GM19372 (cell line): Measurements from ENCODE around the gene SNX6.
"Not testable (repeated sequence)": the region's sequence is repeated elsewhere in the genome, so short reads cannot be mapped to it uniquely, and the experiment has no call there.

Source experiments
- ATAC-seq: cut with Tn5 transposase; IDR thresholded peaks from one replicate; pipeline ENCODE4 v1.9.1; 2021; ENCODE audit warnings: mild to moderate bottlenecking, low read depth, moderate library complexity; ENCODE audit not compliant: unreplicated experiment

SNX6 gene

DNA sequence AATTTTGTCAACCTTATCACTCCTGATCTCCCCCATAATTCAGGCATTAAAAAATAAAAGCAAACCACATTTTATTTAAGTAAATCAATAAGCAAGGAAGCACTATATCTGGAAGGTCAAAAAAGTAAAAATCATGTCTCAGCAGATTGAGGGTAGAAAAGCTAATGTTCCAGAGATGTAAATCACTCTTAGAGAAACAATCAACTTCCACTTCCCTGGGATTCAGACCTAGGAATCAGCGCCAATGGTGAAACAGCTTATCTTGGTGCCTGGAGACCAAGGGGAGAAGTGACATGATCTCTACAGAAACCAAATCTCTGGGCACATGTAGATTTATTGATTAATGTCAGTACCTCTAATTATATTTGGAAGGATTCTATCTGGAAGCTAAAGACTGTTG is 10.9 kb upstream of the SNX6 start:
- no peak for ATAC-seq

GRCh38 chr14:34634360-34634771 is 4.4 kb upstream of the SNX6 start:
- ATAC-seq = not testable (repeated sequence)

- no peak for ATAC-seq
These were observed 3.8 kb upstream of the SNX6 start for GRCh38 chr14:34633742-34634141.

DNA sequence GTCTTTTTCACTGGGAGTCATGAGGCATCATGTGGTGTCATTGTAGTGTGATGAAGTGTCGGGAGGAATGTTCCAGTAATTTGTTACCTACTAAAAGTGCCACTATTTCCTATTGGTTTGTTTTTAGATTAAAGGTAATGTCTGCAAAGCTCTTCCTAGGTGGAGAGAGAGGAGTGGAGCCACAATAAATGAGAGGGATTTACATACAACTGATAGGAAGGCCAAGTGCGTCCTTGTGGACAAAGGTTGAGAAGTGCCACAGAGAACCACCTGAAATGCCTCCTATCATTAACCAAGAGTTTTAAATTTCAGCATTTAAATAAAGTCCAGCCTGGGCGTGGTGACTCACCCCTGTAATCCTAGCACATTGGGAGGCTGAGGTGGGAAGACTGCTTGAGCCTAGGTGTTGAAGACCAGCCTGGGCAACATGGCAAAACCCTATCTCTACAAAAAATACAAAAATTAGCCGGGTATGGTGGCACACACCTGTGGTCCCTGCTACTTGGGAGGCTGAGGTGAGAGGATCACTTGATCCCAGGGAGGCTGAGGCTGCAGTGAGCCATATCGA is 2.5 kb upstream of the SNX6 start:
- ATAC-seq = no peak

DNA sequence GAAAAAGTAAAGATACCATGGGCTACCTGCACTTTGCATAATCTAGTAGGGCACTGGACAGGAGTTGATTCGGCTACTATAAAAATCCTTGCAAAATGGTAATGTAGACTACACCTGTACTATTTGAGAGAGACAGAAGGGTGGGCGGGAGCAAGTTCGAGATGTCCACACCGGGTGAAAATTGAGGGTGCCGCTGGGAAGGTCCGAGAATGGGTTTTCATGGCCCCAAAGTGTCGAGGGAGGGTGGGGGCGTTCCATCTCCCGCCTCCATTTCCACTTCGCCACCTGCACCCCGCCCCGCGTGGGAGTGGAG is 648 bp downstream of the SNX6 start:
- no peak for ATAC-seq

DNA sequence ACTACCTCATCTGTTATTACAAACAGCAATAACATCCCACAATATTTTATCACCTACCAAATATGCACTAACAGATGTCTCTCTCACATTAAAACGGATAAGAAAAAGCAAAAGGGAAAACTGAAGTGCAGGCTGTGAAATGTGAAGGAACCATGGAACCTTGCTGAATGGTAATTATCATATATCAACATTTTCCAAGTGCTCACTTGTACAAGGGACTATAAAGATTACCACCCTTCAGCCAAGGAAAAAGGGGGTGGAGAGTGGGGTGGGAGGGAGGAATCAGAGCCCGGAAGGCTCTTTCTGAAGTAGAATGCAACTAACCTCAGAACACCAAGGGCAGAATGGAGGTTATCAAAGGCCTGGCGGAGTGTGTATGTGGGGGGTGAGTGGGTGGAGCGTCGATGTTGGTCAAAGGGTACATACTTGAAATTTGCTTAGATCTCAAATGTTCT is 1.2 kb downstream of the SNX6 start:
- no peak for ATAC-seq

DNA sequence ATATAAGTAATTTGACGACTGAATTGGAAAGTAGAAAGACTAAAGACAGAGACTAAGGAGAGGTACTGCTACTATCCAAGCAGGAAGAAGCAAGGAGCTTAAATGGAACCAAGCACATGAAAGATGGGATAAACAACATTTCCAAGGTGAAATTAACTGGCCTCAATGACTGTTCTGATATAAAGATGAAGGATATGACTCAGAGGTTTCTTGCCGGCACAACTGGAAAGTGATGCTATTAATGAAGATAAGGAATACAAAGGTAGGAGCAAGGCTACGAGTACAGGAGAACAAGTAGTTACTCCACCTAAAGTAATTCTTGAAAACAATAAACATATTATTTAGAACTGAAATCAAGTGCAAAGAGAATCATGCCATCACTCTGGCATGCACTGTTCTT is 6.4 kb downstream of the SNX6 start:
- ATAC-seq = no peak

- no peak for ATAC-seq
These were observed 9.1 kb downstream of the SNX6 start for GRCh38 chr14:34620839-34621238.

DNA sequence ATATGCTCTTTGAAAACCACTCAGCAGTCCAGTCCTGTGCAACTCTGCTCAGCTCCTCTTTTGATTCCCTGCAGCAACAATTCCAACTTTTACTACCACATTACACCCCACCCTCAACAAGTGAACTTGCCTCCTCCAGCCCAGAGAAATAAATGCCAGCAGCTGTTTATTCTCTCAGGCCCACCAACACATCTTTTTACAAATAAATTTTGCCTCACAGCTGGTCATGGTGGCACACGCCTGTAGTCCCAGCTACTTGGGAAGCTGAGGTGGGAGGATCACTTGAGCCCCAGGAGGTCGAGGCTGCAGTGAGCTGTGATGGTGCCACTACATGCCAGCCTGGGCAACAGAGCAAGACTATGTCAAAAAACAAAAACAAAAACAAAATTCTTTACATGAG is 9.8 kb downstream of the SNX6 start:
- ATAC-seq = no peak

GRCh38 chr14:34619471-34619870 is 10.5 kb downstream of the SNX6 start:
- no peak for ATAC-seq

DNA sequence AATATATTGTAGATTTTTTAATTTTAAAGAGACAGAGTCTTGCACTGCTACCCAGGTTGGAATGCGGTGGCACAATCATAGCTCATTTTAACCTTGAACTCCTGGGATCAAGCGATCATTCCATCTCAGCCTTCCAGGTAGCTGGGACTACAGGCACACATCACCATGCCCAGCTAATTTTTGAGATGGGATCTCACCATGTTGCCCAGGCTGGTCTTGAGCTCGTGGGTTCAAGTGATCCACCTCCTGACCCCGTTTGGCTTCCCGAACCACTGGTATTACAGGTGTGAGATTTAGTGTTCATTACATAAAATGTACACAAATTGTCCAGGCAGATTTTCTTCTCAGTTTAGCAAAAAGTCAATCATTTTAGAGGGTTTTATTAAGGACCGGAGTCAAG is 13.6 kb downstream of the SNX6 start:
- no peak for ATAC-seq

DNA sequence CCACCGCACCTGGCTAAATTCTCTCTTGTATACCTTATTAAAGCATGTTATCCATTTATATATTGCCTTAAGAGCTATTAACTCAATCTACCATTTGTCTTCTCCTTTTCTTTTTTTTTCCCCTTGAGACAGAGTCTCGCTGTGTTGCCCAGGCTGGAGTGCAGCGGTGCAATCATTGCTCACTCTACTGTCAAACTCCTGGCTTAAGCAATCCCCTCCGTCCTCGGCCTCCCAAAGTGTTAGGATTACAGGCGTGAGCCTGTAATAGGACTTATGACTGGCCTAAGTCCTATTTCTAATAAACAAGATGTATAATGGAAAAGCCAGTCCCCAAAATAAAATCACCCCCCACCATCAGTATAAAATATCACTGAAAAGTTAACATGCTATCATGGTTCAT is 14.4 kb downstream of the SNX6 start:
- no peak for ATAC-seq

GRCh38 chr14:34614638-34615037 is 15.3 kb downstream of the SNX6 start:
- ATAC-seq = no peak

- ATAC-seq = no peak
These were observed 19.8 kb downstream of the SNX6 start for GRCh38 chr14:34610101-34610500.

GRCh38 chr14:34605461-34605860 is 24.5 kb downstream of the SNX6 start:
- ATAC-seq = no peak

GRCh38 chr14:34604995-34605394 is 25.0 kb downstream of the SNX6 start:
- ATAC-seq = no peak

GRCh38 chr14:34596891-34597290 is 33.1 kb downstream of the SNX6 start:
- ATAC-seq = no peak

DNA sequence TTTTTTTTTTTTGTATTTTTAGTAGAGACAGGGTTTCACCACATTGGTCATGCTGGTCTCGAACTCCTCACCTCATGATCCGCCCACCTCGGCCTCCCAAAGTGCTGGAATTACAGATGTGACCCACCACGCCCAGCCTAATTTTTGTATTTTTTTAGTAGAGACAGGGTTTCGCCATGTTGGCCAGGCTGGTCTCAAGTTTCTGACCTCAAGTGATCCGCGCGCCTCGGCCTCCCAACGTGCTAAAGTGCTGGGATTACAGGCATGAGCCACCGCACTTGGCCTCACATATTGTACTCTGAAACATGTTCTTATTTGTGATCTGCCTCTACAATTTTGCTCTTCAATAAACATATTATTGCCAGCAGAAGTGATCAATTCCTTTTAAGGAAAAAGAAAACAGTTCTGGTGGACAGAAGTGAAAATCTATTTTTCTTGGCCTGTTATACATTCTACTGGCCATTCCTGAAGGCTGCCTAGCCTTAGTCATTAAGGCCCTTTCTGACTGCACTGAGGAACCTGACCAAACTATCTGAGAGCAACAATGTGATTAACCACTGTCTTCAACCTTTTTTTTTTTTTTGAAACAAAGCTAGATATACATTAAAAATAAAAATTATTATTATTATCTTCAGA is 36.1 kb downstream of the SNX6 start:
- ATAC-seq = no peak

DNA sequence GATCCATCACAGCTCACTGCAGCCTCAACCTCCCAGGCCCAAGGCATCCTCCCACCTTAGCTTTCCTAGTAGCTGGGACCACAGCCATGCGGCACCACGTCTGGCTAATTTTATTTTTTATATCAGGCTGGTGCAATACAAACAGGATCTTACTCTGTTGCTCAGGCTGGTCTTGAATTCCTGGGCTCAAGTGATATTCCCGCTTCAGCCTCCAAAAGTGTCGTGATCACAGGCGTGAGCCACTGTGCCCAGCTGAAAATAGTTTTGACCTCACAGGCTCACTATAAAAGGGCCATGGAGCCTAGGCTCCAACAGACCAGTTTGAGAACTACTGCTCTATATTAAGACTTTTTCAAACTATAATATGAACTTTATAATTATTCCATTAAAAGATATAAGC is 37.3 kb downstream of the SNX6 start:
- ATAC-seq = no peak

- no peak for ATAC-seq
These were observed 46.4 kb downstream of the SNX6 start for GRCh38 chr14:34583525-34583924.

DNA sequence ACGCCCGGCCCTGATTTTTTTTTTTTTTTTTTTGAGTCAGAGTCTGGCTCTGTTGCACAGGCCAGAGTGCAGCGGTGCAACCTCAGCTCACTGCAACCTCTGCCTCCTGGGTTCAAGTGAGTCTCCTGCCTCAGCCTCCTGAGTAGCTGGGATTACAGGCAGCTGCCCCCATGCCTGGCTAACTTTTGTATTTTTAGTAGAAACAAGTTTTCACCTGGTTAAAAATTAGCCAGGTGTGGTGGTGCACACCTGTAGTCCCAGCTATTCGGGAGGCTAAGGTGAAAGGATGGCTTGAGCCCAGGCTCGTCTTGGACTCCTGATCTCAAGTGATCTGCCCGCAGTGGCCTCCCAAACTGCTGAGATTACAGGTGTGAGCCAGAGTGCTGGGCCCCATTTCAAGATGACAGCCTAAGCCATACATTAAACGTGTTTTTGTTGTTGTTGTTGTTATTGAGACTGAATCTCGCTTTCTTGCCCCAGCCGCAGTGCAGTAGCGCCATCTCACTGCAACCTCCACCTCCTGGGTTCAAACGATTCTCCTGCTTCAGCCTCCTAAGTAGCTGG is 47.7 kb downstream of the SNX6 start:
- no peak for ATAC-seq

DNA sequence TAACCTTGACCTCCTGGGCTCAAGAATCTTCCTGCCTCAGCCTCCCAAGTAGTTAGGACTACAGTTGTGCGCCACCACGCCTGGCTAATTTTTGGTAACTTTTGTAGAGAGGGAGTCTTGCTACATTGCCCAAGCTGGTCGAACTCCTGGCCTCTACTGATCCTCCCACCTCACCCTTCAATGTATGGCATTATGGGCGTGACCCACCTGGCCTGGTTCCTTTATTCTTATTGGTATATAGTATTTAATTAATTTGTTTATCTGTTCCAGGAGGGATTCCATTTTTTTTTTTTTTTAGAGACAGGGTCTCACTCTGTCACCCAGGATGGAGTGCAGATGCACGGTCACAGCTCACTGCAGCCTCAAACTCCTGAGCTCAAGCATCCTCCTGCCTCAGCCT is 49.6 kb downstream of the SNX6 start:
- no peak for ATAC-seq

DNA sequence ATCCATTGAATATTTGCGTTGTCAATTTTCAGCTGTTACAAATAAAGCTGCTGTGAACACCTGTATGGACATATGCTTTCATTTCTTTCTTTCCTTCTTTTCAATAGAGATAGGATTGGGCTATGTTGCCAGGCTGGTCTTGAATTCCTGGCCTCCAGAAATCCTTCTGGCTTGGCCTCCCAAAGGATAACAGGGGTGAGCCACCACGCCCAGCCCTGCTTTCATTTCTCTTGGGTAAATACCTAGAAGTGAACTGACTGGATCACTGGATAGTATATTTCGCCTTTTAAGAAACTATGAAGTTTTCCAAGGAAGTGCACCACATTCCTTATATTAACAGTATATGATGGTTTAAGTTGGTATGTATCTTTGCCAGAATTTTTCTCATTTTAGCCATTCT is 58.2 kb downstream of the SNX6 start:
- no peak for ATAC-seq
